Adrenal gland (tissue), 12 donors: ENCODE measurements around the gene PRKCQ. TPM values are rescaled to one million over a fixed set of nuclear protein-coding genes. Genes with fewer than 3 reads are reported as not detected.

ENCODE experiments used
- DNase-seq, 7 donors: peaks; one replicate each; pipeline ENCODE4 v3.0.0-alpha.2; 2019 to 2020
- H3K27ac ChIP-seq, 5 donors: fragments of 200-600 bp; sonication (generic) in 4 of 5; 1 replicate in 3 of 5; 2 replicates in 2 of 5; pipeline versions ENCODE4 v1.5.1 to v1.8.0; 2016 to 2020; ENCODE audit warnings: mild to moderate bottlenecking in 1 of 5
- H3K27me3 ChIP-seq: fragments of 200-600 bp; 2 replicates; pipeline ENCODE4 v1.8.0; 2021
- H3K36me3 ChIP-seq, 2 donors: fragments of 200-600 bp; replicated peaks in 1 of 2; 1 replicate in 1 of 2; 2 replicates in 1 of 2; pipeline versions ENCODE4 v1.5.1 to v1.8.0; 2018 to 2022
- H3K4me1 ChIP-seq, 2 donors: fragments of 200-600 bp; replicated peaks in 1 of 2; 1 replicate in 1 of 2; 2 replicates in 1 of 2; pipeline versions ENCODE4 v1.5.1 to v1.8.0; 2018 to 2021
- H3K4me3 ChIP-seq, 4 donors: fragments of 200-600 bp; sonication (generic) in 3 of 4; one replicate each; pipeline ENCODE4 v1.5.1; 2016 to 2018
- H3K9me3 ChIP-seq, 3 donors: fragments of 200-600 bp; sonication (generic) in 1 of 3; replicated peaks in 1 of 3; 1 replicate in 2 of 3; 2 replicates in 1 of 3; pipeline versions ENCODE4 v1.5.1 to v1.8.0; 2016 to 2021
- POLR2A ChIP-seq, 2 donors: fragments of 450-650 bp; IDR thresholded peaks; one replicate each; pipeline ENCODE4 v1.6.1; 2017; ENCODE audit warnings: antibody characterized with exemption in 2 of 2, mild to moderate bottlenecking in 2 of 2, moderate library complexity in 1 of 2
- WGBS, 4 donors: extraction: QIAGEN DNeasy Blood & Tissue Kit in 2 of 4; methylation state at CpG; one replicate each; pipeline versions ENCODE4 v1.1.5 to v1.1.7; 2013 to 2017; 5-methylcytosine and 5-hydroxymethylcytosine counted together
- intact Hi-C, 2 donors: fragments of 100-400 bp; cut with DNase I; formaldehyde crosslinking; loops; one replicate each; pipeline versions ENCODE4 v1.14.1 to v1.15.0; 2022 to 2023
- polyA plus RNA-seq, 3 donors: library from polyadenylated mRNA; stranded (reverse); fragments of 200-250 nt in 2 of 3; fragments of 350-450 nt in 1 of 3; fragmentation: Illumina TruSeq in 1 of 3; extraction: RNeasy Lipid Tissue Mini Kit (QIAGEN cat#74804) in 1 of 3; gene quantifications; one replicate each; pipeline ENCODE4 v1.2.3, GENCODE V29; 2013 to 2014
- total RNA-seq, 9 donors: library from RNA; depleted of rRNA in 4 of 9; stranded (reverse); fragments of >200 nt in 4 of 9; fragments of 120-200 nt in 1 of 9; fragmentation: NEBNext Ultra II Directional in 1 of 9; extraction: Animal tissue kit (Norgen Biotek cat#: 25700) in 1 of 9; gene quantifications; one replicate each; pipeline versions ENCODE4 v1.1.0 to v1.2.4, GENCODE V29; 2013 to 2023
- TF ChIP-seq, protein P1 (sequence below), 6 experiments: fragments of 450-650 bp in 4 of 6; fragments of 200-600 bp in 2 of 6; sonication (generic) in 1 of 6; IDR thresholded peaks; 1 replicate in 5 of 6; 2 replicates in 1 of 6; pipeline versions ENCODE4 v1.5.1 to v1.8.0; 2016 to 2021; ENCODE audit warnings: antibody characterized with exemption in 6 of 6, mild to moderate bottlenecking in 2 of 6, moderate library complexity in 1 of 6
- donor health status: healthy with polysubstance abuse.
- donor health status: Bipolar disorder and iron deficiency.
- donor health status: DM: yes; HTN: yes; CAD: no.
- donor health status: DM: no; HTN: no; CAD: no.
- donor health status: DM: no; HTN: no; CAD: no.
- donor health status: DM: yes; HTN: yes; CAD: no.

PRKCQ gene
- total and polyA plus RNA-seq, 12 donors: 0.39 to 1.6 (median 0.68) TPM

GRCh38 chr10:6393168-6393567 lies 186.9 kb downstream of the PRKCQ start:
- Histone ChIP-seq H3K4me3 (no peak overlapping the region), H3K9me3 (peaks cover 0 to 9% (median 0%) of the 10 kb centered on the region in 3 donors), H3K27ac (no peak overlapping the region), H3K36me3 (no peaks in the 10 kb centered on the region), H3K27me3 (no peaks in the 10 kb centered on the region), H3K4me1 (no peaks in the 10 kb centered on the region)
- TF ChIP-seq, protein P1, sequence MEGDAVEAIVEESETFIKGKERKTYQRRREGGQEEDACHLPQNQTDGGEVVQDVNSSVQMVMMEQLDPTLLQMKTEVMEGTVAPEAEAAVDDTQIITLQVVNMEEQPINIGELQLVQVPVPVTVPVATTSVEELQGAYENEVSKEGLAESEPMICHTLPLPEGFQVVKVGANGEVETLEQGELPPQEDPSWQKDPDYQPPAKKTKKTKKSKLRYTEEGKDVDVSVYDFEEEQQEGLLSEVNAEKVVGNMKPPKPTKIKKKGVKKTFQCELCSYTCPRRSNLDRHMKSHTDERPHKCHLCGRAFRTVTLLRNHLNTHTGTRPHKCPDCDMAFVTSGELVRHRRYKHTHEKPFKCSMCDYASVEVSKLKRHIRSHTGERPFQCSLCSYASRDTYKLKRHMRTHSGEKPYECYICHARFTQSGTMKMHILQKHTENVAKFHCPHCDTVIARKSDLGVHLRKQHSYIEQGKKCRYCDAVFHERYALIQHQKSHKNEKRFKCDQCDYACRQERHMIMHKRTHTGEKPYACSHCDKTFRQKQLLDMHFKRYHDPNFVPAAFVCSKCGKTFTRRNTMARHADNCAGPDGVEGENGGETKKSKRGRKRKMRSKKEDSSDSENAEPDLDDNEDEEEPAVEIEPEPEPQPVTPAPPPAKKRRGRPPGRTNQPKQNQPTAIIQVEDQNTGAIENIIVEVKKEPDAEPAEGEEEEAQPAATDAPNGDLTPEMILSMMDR (IDR thresholded peaks at IDR 0.05): no peak
- 78 to 88% (median 84%) methylated on average over 2 of the region's 2 CpGs for WGBS, 4 donors
- intact Hi-C loops: no loop called here
- DNase-seq: no peak

- DNase-seq: no peak
- intact Hi-C loops: no loop called here
- Histone ChIP-seq H3K36me3 (no peaks in the 10 kb centered on the region), H3K4me1 (no peaks in the 10 kb centered on the region), H3K9me3 (peaks cover 0 to 9% (median 0%) of the 10 kb centered on the region in 3 donors), H3K27ac (no peak overlapping the region), H3K4me3 (no peak overlapping the region), H3K27me3 (no peaks in the 10 kb centered on the region)
- 84 to 90% (median 88%) methylated on average over 2 of the region's 2 CpGs for WGBS, 4 donors
- TF ChIP-seq, protein P1 (IDR thresholded peaks at IDR 0.05): no peak
- TF ChIP-seq POLR2A (IDR thresholded peaks at IDR 0.05): no peak
Measured at GRCh38 chr10:6390213-6390845, 189.7 kb downstream of the PRKCQ start.

DNA sequence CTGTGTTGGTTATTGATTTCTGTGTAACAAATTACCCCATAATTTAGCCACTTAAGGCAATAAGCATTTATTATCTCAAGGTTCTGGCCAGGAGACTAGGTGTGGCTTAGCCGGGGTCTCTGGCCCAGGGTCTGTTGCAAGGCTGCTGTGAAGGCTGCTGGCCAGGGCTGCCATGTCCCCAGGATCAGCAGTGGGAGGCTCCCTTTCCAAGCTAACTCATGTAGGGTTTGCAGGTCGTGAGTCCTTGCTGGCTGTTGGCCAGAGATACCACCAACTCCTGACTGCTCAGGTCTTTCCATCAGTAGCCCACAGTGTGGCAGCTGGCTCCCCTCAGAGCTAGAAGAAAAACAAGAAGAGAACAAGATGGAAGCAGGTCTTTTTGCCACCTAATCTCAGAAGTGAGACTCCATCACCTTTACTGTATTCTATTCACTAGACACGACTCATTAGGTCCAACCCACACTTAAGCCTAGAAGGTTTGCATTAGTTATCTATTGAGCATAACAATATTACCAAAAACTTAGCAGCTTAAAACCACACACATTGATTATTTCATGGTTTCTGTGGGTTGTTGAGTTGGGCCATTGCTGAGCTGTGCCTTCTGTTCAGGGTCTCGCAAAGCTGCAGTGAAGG lies 191.7 kb downstream of the PRKCQ start:
- Histone ChIP-seq H3K36me3 (no peaks in the 10 kb centered on the region), H3K9me3 (peaks cover 0 to 9% (median 0%) of the 10 kb centered on the region in 3 donors), H3K27me3 (no peaks in the 10 kb centered on the region), H3K27ac (no peak overlapping the region), H3K4me3 (no peak overlapping the region), H3K4me1 (no peaks in the 10 kb centered on the region)
- intact Hi-C loops: loop anchor here in 1 of 2 donors (10.0 kb wide), 1 partner anchor 164 kb away; no protein-coding TSS in a partner anchor
- no peak for TF ChIP-seq POLR2A (IDR thresholded peaks at IDR 0.05)
- TF ChIP-seq, protein P1 (IDR thresholded peaks at IDR 0.05): no peak
- no peak for DNase-seq
- WGBS, 4 donors: 62 to 83% (median 65%) methylated on average over 3 to 4 of the region's 4 CpGs

GRCh38 chr10:6386960-6387359 lies 193.1 kb downstream of the PRKCQ start:
- Histone ChIP-seq H3K9me3 (peaks cover 0 to 9% (median 0%) of the 10 kb centered on the region in 3 donors), H3K36me3 (no peaks in the 10 kb centered on the region), H3K27me3 (no peaks in the 10 kb centered on the region), H3K4me1 (peaks cover 0 to 6% of the 10 kb centered on the region in 2 donors), H3K27ac (no peak overlapping the region), H3K4me3 (no peak overlapping the region)
- intact Hi-C loops: loop anchor here in 1 of 2 donors (10.0 kb wide), 1 partner anchor 162 kb away; no protein-coding TSS in a partner anchor
- TF ChIP-seq POLR2A (IDR thresholded peaks at IDR 0.05): no peak
- TF ChIP-seq, protein P1 (IDR thresholded peaks at IDR 0.05): no peak
- no peak for DNase-seq
- 81 to 92% (median 88%) methylated on average over 5 of the region's 5 CpGs for WGBS, 4 donors
